A549 (cell line): Measurements from ENCODE around the gene TMEM120B.

Experiments used
- CBX2 ChIP-seq: fragments of 200-600 bp; sonication (generic); IDR thresholded peaks from 2 replicates; pipeline ENCODE4 v1.6.1; 2016; ENCODE audit warnings: low read depth, mild to moderate bottlenecking, borderline replicate concordance
- CEBPB ChIP-seq, 2 experiments: fragments of >200 bp in 1 of 2; sonication (Bioruptor Twin) in 1 of 2; formaldehyde crosslinking in 1 of 2; IDR thresholded peaks; 2 replicates each; pipeline ENCODE4 v1.6.1; 2012 to 2016
- CHD2 ChIP-seq: fragments of 150-350 bp; IDR thresholded peaks from 2 replicates; pipeline ENCODE4 v1.6.1; 2014; ENCODE audit warnings: low read length; ENCODE audit not compliant: partially characterized antibody
- CTCF ChIP-seq: fragments of >200 bp; sonication (Bioruptor Twin); formaldehyde crosslinking; IDR thresholded peaks from 3 replicates; pipeline ENCODE4 v1.5.1; 2016
- ELK1 ChIP-seq: fragments of 150-350 bp; IDR thresholded peaks from 2 replicates; pipeline ENCODE4 v1.6.1; 2014; ENCODE audit warnings: low read depth, mild to moderate bottlenecking, low read length
- EP300 ChIP-seq, 2 experiments: fragments of >200 bp; sonication (Bioruptor Twin); formaldehyde crosslinking; IDR thresholded peaks; 2 replicates in 1 of 2; 3 replicates in 1 of 2; pipeline ENCODE4 v1.6.1; 2016 to 2017
- HDAC2 ChIP-seq: fragments of 200-600 bp; sonication (generic); IDR thresholded peaks from 2 replicates; pipeline ENCODE4 v1.6.1; 2016
- MAX ChIP-seq: IDR thresholded peaks from 2 replicates; pipeline ENCODE4 v1.6.1; 2012
- MYC ChIP-seq: IDR thresholded peaks from 2 replicates; pipeline ENCODE4 v1.6.1; 2012; ENCODE audit warnings: mild to moderate bottlenecking, inconsistent platforms, low read length, improper control_type of control experiment, borderline replicate concordance
- POLR2A ChIP-seq: IDR thresholded peaks from 2 replicates; pipeline ENCODE4 v1.6.1; 2012; ENCODE audit warnings: mild to moderate bottlenecking, low read length
- RCOR1 ChIP-seq: fragments of 150-350 bp; IDR thresholded peaks from 2 replicates; pipeline ENCODE4 v1.6.1; 2014; ENCODE audit warnings: antibody characterized with exemption, low read length, low read depth
- RNF2 ChIP-seq: fragments of 200-600 bp; sonication (generic); IDR thresholded peaks from 2 replicates; pipeline ENCODE4 v1.6.1; 2016; ENCODE audit warnings: low read depth, mild to moderate bottlenecking, antibody characterized with exemption, moderate library complexity, borderline replicate concordance
- SMC3 ChIP-seq: fragments of >200 bp; sonication (Bioruptor Twin); formaldehyde crosslinking; IDR thresholded peaks from 3 replicates; pipeline ENCODE4 v1.6.1; 2018; ENCODE audit warnings: inconsistent platforms
- USF2 ChIP-seq: fragments of 450-650 bp; IDR thresholded peaks from 2 replicates; pipeline ENCODE4 v1.6.1; 2014; ENCODE audit warnings: antibody characterized with exemption

- TF ChIP-seq ELK1 (no peak), SMC3 (no peak), CBX2 (no peak), EP300 (IDR thresholded peaks at IDR 0.05) (no peak), POLR2A (no peak), CTCF (no peak), CEBPB (IDR thresholded peaks at IDR 0.05) (no peak), RCOR1 (no peak), MYC (no peak), USF2 (no peak), CHD2 (no peak), HDAC2 (no peak), MAX (no peak), RNF2 (no peak)
These were observed 75.7 kb downstream of the TMEM120B start for GRCh38 chr12:121788176-121788818.
